Epidermal melanocyte (primary cell): ENCODE measurements around the gene RNF220.

Source experiments
- DNase-seq: peaks from one replicate; pipeline ENCODE4 v3.0.0; 2011; ENCODE audit warnings: low spot score; ENCODE audit not compliant: insufficient read length

Gene RNF220

DNA sequence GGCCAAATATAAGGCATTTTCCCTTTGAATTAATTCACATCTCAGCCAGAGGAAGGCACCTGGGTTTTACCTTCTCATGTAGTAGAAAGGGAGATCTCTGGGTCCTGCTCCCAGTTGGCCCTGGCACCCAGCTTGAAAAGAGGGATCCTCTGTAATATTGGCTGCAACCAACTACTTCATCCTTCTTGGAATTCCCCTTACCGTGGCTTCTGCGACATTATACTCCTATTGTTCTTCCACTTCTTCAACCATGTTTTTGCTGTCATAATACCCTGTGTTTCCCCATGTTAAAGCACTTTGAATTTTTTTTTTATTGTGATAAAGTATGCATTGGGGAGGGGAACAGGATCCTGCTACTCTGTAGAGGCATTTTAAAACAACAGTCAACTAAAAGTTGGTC lies 26.8 kb downstream of the RNF220 start:
- no peak for DNase-seq

DNA sequence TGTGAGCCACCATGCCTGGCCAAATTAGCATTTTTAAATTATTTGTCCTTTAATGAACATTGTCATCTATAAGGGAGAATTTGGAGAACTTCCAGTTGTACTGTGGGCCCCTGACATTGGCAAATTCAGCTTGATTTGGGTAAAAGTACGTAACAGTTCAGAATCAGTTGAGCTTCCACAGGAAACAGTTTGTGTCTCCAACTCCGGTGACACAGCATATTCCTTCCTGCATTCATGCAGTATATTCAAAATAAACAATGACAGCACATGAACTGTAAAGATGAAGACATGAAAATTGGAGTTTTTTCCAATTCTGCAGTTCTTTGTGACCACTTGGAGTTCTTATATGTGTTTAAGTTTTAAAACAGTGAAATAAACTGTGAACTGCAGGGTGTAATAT lies 28.2 kb downstream of the RNF220 start:
- DNase-seq: no peak

DNA sequence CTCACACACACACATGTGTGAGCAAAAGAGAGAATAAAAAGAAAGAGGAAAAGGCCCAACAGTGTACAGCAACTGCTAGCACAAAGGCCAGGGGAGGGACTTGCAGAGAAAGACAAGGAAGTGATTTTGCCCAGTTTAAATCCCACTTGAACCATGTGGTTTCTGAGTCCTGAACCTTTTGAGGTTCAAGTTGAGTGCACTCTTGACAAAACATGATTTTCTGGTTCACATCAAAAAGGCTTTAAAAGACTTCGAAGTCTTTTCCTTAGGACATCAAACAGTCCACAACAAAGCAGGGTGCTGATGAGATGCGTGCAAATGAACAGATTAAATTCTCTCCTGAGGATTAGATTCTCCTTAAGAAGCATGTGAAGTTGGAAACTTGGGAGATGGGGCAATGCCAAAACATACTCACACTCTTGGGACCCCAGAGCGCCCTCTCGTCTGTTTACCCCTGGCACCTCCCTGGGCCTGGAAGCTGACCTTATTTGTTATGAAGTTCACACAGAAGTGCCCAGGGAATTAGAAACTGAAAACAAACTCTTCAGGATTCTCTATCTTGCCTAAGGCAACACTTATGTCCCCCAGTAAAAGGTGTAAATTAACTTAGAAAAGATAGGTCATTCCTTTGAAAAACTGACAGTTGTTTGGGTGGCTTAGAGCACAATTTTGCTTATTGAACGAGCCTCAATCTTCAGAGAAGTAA lies 31.5 kb downstream of the RNF220 start:
- no peak for DNase-seq

DNA sequence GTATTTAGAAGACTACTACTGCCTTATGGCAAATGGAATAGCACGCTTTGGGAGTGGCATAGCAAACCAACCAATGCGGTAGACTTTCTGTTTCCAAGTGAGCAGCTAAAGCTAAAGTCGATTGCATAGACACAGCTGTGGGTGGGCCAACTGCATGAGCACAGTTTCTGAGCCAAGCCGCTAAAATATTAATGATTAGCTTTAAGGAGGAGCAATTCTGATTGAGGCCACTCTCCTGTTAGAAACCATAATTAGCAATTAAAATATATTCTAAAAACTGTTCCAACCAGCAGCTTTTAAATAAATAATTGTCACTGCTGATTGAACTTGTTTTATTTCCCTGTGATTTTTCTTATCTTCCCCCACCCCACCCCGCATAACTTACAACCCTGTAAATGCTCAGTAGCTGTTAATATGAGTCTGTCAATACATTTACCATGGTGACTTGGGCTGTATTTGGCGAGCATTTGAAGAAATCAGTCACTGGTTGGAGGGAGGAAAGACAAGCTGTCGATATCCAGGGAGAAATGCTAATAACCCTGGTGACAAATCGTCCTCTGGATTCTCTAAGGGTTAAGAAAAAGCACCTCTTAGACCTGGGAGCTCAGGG lies 32.2 kb downstream of the RNF220 start:
- no peak for DNase-seq

DNA sequence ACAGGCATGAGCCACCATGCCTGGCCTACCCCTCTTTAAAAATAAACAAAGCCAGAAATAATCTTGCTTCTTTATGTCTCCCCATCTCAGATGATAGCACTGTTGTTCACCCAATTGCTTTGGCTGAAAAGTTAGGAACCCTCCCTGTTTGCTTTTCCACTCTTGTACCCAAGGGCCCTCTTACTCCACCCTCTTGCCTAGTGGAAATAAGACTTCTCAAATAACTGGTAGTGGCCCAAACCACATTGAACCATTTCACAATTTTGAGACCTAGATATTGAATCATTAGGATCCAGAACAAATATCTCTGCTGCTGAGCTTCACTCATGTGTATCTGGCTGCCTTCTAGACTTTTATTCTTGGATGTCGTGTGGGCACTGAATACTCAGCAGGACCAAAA lies 37.7 kb downstream of the RNF220 start:
- DNase-seq: no peak

DNA sequence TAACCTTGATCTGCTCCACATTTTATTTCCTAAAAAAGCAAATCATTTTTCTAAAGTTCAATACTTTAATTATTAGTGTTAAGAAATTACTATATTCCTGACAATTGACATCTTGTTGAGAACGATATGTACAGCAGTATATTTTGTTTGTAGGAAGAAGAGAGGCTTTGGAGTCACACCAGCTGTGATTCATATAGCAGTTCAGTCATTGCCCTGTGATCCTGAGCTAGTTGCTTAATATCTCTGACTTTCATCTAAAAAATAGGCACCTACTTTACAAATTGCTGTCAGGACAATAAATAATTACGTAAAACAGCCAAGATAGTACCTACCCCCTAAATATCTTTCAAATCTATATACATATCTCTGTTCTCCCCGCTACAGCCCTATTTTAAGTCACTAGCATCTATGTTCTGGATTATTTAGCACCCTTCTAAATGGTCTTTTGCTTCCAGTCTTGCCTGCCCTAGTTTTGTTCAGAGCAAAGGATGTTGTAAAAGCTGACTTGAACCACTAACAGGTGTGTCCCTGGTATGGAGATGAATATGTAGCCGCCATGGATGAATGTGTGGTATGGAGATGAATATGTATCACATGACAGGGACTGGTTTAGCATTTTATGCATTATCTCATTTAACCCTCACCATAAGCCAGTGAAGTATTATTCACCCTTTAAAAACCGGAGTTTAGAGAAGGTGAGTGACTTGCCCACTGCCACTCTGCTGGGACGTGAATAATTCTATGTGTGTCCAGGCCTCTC lies 42.2 kb downstream of the RNF220 start:
- DNase-seq: no peak

DNA sequence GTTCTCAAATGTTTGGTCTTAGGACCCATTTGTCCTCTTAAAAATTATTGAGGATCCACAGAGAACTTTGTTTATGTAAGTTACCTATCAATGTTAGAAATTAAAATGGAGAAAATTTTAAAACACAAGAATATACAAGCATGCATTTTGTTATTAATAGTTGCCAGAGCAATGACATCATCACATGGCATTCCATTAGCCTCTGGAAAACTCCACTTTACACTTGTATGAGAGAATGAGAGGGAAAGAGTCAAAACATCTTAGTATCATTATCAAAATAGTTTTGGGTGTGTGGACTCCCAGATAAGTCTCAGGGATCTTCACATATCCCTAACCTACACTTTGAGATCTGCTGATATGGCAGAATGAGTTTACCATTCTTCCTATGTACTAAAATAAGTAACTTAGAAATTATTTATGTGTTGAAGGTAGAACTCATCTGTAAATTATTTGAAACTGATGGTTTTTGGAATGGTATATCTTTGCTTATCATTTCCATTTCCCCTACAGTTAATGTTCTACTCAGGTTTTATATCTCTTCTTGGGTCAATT lies 48.8 kb downstream of the RNF220 start:
- no peak for DNase-seq

DNA sequence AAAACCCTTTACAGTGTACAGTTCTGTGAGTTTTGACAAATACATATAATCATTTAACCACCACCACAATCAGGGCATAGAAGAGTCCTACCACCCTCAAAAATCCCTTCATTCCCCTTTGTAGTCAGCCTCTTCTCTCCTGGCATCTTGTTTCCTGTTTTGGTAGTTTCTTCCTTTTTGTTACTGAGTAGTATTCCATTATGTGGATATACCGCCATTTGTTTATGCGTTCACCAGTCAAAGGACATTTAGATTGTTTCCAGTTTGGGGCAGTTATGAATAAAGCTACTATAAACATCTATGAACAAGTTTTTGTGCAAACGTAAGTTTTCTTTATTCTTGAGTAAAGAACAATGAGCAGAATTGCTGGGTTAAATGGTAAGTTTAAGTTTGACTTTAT lies 49.6 kb downstream of the RNF220 start:
- no peak for DNase-seq

DNA sequence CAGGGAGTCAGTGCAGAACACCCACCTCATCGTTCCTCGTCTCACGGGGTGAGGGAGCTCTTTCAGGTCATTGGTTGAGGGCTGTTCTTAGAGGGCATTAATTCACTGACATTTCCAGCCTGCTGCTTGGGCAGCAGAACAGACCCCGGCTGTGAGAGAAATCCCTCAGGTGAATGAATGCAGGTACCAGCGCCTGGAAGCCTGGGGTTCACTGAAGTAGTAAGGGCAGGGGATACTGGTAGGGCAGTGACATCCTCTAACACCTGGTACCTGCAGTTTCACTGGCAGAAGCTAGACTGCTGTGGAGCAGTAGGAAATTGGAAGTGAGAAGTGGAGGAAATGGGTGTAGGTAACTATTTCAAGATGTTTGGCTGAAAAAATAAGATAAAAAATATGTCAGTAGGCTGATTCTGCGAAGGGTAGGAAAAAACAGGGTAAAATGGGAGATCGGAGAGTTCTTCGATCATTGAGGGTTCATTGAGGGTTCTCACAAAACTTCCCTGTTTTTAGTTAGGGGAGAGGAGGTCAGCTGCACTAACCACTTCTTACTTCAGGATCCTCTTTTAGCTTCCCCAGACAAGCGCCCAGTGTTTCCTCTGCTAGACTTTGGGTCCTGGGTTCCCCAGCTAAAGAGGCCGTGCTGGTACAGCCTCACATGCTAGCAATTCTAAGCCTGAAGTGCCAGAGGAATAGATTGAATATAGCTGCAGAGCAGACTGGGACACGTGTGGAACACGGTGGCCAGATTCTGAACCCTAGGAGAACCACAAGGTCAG lies 55.2 kb downstream of the RNF220 start:
- no peak for DNase-seq

DNA sequence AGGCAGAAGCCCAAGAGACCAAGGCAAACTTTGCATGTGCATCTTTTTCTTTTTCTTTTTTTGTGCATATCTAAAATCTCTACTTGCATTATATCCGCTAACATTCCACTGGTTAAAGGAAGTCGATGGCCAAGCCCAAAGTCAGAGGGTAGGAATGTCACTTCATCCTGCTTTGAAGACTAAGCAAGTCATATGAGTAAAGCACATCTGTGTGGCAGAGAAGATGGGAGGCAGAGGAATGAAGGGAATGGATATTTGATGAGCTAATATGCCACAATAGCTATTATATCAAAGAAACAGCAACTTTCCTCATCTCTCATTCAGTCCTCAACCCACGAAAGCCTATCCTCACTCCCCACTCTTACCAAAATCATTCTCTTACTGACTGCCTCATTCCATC lies 59.3 kb downstream of the RNF220 start:
- no peak for DNase-seq

DNA sequence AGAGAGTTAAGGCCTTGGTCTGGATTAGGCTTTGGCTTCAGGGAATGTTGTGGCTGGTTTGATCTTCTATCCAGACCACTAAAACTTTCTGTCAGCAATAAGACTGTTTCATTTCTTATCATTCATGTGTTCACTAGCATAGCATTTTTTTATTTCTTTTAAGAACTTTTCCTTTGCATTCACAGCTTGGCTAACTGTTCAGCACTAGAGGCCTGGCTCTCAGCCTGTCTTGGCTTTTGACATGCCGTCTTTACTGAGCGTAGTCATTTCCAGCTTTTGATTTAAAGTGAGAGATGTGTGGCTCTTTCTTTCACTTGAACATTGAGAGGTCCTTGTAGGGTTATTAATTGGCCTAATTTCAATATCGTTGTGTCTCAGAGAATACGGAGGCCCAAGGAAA lies 62.5 kb downstream of the RNF220 start:
- DNase-seq: no peak

DNA sequence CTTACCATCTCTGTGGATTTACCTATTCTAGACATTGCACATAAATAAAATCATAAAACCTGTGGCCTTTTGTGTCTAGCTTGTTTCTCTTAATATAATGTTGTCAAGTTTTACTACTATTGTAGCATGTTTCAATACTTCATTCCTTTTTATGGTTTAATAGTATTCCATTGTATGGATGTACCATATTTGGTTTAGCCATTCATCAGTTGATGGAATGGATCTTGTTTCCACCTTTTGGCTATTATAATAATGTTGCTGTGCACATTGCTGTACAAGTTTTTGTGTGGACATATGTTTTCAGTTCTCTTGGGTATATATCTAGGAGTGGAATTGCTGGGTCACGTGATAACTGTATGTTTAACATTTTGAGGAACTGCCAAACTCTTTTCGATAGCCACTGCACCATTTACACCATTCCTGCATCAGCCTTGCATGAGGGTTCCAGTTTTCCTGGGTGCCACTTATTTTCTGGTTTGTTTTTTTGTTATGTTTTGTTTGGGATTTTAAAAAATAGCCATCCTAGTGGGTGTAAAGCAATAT lies 66.9 kb downstream of the RNF220 start:
- no peak for DNase-seq

DNA sequence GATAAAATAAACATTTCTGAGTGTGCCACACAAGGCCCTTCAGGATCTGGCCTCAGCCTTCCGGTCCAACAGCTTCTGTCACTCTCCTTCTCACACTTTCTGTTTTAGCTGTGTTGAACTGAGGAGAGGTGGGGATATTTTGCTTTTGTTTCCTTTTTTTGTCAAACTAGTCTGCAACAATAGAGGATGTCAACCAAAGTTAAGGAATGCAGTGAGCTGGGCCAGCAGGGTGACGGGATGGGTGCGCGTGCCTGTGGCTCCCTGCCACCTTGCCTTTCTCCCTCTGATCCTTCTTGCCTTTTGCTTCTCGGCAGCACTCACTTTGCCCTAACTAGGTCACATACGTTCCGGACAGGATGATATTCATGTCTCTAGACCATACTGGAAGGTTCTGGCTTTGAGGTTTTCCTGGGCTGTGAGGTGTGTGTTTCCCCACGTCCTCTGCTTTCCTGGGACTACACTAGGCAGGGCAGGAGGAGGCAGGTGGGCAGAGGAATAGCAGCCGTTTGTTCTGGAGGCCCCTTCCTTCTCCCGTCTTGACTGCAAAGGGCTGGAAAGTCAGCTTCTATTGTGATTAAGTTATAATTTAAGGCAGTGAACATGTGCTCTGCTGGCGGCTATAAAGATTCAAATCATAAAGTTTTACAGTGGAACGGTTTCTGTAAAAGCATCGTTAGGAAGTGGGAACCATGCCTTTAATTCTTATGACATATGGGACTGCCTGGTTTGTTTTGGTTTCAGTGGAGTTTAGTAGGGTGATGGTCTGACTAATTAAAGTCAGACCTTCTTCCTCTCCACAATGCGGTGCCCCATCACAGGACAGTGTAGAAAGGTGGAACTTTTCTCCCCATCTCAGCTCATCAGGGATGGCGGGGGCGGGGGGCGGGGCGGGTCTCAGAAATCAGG lies 67.8 kb downstream of the RNF220 start:
- no peak for DNase-seq

DNA sequence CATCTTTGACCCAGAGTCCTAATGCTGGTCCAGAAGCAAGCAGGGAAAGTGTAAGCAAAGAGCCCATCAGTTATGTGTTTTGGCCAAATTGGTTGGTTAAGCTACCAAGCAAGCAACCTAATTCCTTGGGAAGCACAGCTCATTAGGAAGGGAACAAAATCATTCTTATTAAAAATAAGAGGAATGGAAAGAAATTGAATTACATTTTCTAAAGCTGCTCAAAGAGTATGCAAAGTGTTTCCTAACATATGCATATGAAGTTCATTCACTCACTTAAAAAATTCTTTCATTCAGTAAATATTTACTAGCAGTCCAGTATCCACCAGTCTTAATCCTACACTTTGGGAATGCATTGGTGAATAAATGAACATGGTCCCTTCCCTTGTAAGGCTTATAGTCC lies 71.8 kb downstream of the RNF220 start:
- no peak for DNase-seq

DNA sequence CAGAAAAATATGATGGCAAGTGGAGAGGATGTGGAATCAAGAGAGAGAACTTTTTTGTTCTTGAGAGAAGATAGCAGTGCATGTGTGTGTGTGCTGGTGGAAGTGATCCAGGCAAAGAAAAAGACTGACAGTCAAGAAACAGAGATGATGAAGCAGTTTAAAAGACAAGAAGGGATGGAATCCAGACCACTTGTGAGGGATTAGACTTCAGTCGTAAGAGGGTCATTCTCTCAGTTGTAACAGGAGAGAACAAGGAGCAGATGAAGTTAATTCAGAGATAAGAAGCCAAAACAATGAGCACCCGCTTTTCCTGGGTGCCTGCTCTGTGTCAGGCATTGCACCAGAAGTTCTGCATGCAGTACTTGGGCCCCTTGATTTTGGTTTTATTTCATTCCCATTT lies 76.6 kb downstream of the RNF220 start:
- no peak for DNase-seq

DNA sequence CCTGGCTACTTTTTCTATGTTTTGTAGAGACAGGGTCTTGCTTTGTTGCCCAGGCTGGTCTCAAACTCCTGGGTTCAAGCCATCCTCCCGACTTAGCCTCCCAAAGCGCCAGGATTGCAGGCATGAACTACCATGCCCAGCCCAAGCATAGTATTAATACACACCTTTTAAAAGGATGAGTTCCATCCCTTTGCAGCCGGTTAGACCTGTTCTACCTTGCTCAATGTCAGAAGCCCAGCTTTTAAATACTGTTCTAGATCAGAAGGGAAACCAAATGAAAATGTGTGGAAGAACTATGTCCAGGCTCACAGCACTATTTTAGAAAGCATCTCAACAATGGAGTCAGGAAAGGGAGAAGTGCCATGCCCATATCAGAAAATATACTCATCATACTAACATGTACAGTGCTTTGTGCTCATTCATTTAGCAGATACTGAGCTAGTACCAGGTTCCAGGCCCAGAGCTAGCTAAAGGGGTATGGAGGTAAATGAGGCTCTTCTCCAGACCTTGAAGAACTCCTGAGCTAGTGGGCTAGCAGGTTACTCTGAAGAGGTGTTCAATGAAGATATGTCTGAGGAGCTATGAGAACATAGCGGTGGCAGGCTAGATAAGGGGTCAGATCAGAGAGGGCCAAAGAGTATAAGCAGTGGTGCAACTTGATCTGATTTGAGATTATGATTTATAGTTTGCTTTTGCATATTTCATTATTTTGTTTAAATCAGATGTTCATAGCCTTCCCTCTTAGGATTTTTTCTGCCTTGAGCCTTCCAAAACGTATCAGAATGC lies 78.2 kb downstream of the RNF220 start:
- no peak for DNase-seq

DNA sequence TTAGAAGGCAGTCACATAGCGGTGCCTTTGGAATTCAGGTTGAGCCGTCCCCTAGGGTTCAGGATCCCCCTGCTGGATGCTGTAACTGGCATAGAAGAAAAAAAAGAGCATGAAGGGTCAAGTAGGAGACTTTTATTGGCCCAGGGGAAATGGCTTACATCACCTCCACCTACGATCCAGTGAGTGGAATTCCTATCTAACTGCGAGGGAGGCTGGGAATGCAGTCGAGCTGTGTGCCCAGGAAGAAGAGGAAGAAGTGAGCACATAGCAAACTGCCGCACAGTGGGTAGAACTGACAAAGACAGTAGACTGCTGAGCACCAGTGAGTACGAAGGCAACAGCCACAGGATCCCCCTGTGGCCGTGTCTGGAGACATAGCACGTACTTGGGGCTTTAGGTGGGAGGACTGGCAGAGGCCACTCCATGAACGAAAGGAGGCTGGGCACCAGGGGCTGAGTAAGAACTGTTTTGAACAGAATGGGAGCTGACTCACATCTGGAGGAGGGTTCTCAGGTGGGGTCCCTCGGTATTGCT lies 79.2 kb downstream of the RNF220 start:
- DNase-seq: no peak

DNA sequence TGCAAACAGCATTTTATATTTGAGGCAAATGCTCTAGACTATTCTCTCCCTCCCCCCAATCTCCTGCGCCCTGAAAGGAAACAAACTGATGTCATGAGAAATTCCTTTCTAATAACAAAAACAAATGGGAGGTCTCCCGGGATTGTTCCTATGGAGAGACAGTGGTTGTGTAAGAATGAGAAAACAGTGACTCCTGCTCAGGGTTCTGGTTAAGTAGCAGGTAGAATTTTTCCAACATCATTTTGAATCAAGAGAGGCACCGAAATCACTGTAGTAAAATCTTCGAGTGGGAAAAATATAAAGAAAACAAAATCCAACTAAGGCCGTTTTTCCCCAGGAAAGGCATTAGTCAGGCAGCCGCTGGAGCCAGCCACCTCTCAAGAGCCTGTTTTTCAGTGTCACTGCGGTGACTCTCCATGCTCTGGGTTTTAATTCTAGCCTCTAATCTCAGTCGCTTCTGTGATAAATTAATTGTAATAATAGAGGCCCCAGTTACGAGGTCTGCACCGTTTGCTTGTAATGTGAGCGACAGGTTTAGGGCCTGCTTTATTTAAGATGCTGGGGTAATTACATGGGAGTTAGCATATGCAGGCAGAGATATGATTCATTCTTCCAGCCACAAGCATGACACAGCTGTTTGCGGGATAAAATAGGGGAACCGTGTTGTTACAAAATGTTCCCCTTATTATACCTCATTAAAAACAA lies 80.3 kb downstream of the RNF220 start:
- DNase-seq: no peak
